Kidney (tissue), 14 donors: ENCODE data around the gene CDK5RAP2. TPM values are rescaled to one million over a fixed set of nuclear protein-coding genes. Genes with fewer than 3 reads are reported as not detected.

Experiments used
- DNase-seq, 5 donors: peaks; one replicate each; pipeline ENCODE4 v3.0.0-alpha.2; 2013 to 2020
- FAIRE-seq: peaks from 2 replicates; lab custom pipeline; 2012; peaks lifted over from hg19 to GRCh38; lab: Jason Lieb, UNC
- H3K27ac ChIP-seq, 2 donors: one replicate each; pipeline ENCODE4 v1.7.0; 2013; ENCODE audit warnings: low read depth in 2 of 2, low read length in 2 of 2, inconsistent platforms in 1 of 2
- H3K27me3 ChIP-seq: one replicate; pipeline ENCODE4 v1.7.1; 2013; ENCODE audit warnings: low read length, inconsistent platforms; ENCODE audit not compliant: control insufficient read depth, insufficient read depth
- H3K36me3 ChIP-seq, 3 donors: one replicate each; pipeline versions ENCODE4 v1.7.0 to v1.7.1; 2013; ENCODE audit warnings: low read length in 3 of 3, control low read depth in 1 of 3, inconsistent platforms in 1 of 3; ENCODE audit not compliant: insufficient read depth in 3 of 3, control insufficient read depth in 2 of 3
- H3K4me1 ChIP-seq, 3 donors: one replicate each; pipeline versions ENCODE4 v1.7.0 to v1.7.1; 2013; ENCODE audit warnings: low read length in 3 of 3, inconsistent platforms in 1 of 3, low read depth in 1 of 3; ENCODE audit not compliant: control insufficient read depth in 2 of 3, insufficient read depth in 2 of 3
- H3K4me3 ChIP-seq, 3 donors: one replicate each; pipeline versions ENCODE4 v1.7.0 to v1.8.1; 2013; ENCODE audit warnings: low read length in 3 of 3, control low read depth in 1 of 3, inconsistent platforms in 1 of 3
- H3K9ac ChIP-seq, 3 donors: one replicate each; pipeline versions ENCODE4 v1.7.0 to v1.7.1; 2013; ENCODE audit warnings: low read length in 3 of 3, control low read depth in 1 of 3, inconsistent platforms in 1 of 3
- H3K9me3 ChIP-seq, 3 donors: one replicate each; pipeline versions ENCODE4 v1.7.0 to v1.7.1; 2013; ENCODE audit warnings: low read length in 3 of 3, control low read depth in 1 of 3, inconsistent platforms in 1 of 3; ENCODE audit not compliant: control insufficient read depth in 2 of 3, insufficient read depth in 1 of 3
- CTCF ChIP-seq: IDR thresholded peaks from 3 replicates; pipeline ENCODE4 v1.5.1; 2012; ENCODE audit warnings: mild to moderate bottlenecking, moderate library complexity, borderline replicate concordance; ENCODE audit not compliant: insufficient read depth; ENCODE audit errors: extremely low read depth
- intact Hi-C: fragments of 100-400 bp; cut with DNase I; formaldehyde crosslinking; loops from one replicate; pipeline ENCODE4 v1.11.1; 2022
- polyA plus RNA-seq: library from polyadenylated mRNA; stranded (reverse); fragments of 350-450 nt; fragmentation: Illumina TruSeq; extraction: RNeasy Lipid Tissue Mini Kit (QIAGEN cat#74804); gene quantifications from one replicate; pipeline ENCODE4 v1.2.3, GENCODE V29; 2014; ENCODE audit warnings: low read depth, low replicate concordance; ENCODE audit not compliant: insufficient read depth
- total RNA-seq: library from RNA; stranded (reverse); fragmentation: NEBNext Ultra II Directional; extraction: Animal tissue kit (Norgen Biotek cat#: 25700); gene quantifications from one replicate; pipeline ENCODE4 v1.2.1, GENCODE V29; 2021
- donor health status: control.
- donor health status: control.
- donor health status: control.
- donor health status: control.
- donor health status: control.
- donor health status: DM: yes; HTN: yes; CAD: no.
- donor health status: Normal renal cell carcinoma (clear cell type).

Gene CDK5RAP2
- total and polyA plus RNA-seq, 2 donors from 2014 or later, result 20.9 to 35.3 TPM

- H3K4me3 ChIP-seq, result no peak overlapping the region
- intact Hi-C loops, result no loop called here
- H3K36me3 ChIP-seq, result peaks cover 14 to 23% (median 15%) of the 10 kb centered on the region in 3 donors
- no peak for TF ChIP-seq CTCF
- FAIRE-seq (no peak), DNase-seq (no peak)
- H3K9me3 ChIP-seq, result no peaks in the 10 kb centered on the region
- no peak overlapping the region for H3K9ac ChIP-seq
- H3K27ac ChIP-seq, result no peak overlapping the region
- no peaks in the 10 kb centered on the region for H3K4me1 ChIP-seq
- no peaks in the 10 kb centered on the region for H3K27me3 ChIP-seq
Observed at GRCh38 chr9:120438111-120438510, 141.9 kb downstream of the CDK5RAP2 start.

GRCh38 chr9:120436983-120437475 lies 142.9 kb downstream of the CDK5RAP2 start:
- Histone ChIP-seq H3K4me1 (no peaks in the 10 kb centered on the region), H3K36me3 (peaks cover 14 to 21% (median 15%) of the 10 kb centered on the region in 3 donors), H3K27me3 (no peaks in the 10 kb centered on the region), H3K4me3 (no peak overlapping the region), H3K9me3 (no peaks in the 10 kb centered on the region), H3K9ac (no peak overlapping the region), H3K27ac (no peak overlapping the region)
- FAIRE-seq (no peak), DNase-seq (no peak)
- intact Hi-C loops, result no loop called here
- TF ChIP-seq CTCF, result no peak

GRCh38 chr9:120436446-120436845 lies 143.5 kb downstream of the CDK5RAP2 start:
- Histone ChIP-seq H3K27ac (no peak overlapping the region), H3K36me3 (peaks cover 10 to 18% (median 14%) of the 10 kb centered on the region in 3 donors), H3K9ac (no peak overlapping the region), H3K4me1 (no peaks in the 10 kb centered on the region), H3K27me3 (no peaks in the 10 kb centered on the region), H3K4me3 (no peak overlapping the region), H3K9me3 (no peaks in the 10 kb centered on the region)
- FAIRE-seq (no peak), DNase-seq (no peak)
- intact Hi-C loops, result no loop called here
- no peak for TF ChIP-seq CTCF

- TF ChIP-seq CTCF, result no peak
- DNase-seq (no peak), FAIRE-seq (no peak)
- Histone ChIP-seq H3K4me1 (no peaks in the 10 kb centered on the region), H3K36me3 (peaks cover 8 to 18% (median 14%) of the 10 kb centered on the region in 3 donors), H3K4me3 (no peak overlapping the region), H3K27ac (no peak overlapping the region), H3K9me3 (no peaks in the 10 kb centered on the region), H3K27me3 (no peaks in the 10 kb centered on the region), H3K9ac (no peak overlapping the region)
- intact Hi-C loops, result no loop called here
Observed at GRCh38 chr9:120435091-120435490, 144.9 kb downstream of the CDK5RAP2 start.
